Fibroblast of mammary gland (primary cell): ENCODE data around the gene KDM2B.
"Not testable (repeated sequence)": the region's sequence is repeated elsewhere in the genome, so short reads cannot be mapped to it uniquely, and the experiment has no call there.

Experiments used
- DNase-seq: peaks from one replicate; pipeline ENCODE4 v3.0.0-alpha.2; 2010; ENCODE audit warnings: low read depth
- H3K4me3 ChIP-seq: 2 replicates; pipeline ENCODE4 v1.5.1; 2011; ENCODE audit warnings: low read depth, mild to moderate bottlenecking, low read length, moderate library complexity; ENCODE audit not compliant: control insufficient read depth
- TF ChIP-seq, protein P1 (sequence below): conservative IDR thresholded peaks from 2 replicates; pipeline ENCODE4 v1.5.1; 2011; ENCODE audit warnings: low read depth, low read length, inconsistent platforms; ENCODE audit not compliant: control insufficient read depth, insufficient read depth

The KDM2B gene

DNA sequence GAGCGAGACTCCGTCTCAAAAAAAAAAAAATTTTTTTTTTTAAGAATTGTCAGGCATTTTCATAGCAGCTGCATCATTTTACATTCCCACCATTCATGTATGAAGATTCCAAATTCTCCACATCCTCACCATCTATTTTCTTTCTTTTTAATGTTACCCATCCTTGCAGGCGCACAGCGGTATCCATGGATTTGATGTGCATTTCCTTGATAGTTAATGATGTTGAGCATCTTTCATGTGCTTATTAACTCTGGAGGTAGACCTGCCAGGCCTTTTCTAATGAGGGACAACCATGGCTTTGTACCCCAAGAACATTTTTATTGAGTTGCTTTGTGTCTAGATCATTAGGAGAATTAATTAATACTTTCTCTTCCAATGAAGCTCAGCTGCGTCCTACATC lies 182.5 kb downstream of the KDM2B start:
- H3K4me3 ChIP-seq = no peak overlapping the region

DNA sequence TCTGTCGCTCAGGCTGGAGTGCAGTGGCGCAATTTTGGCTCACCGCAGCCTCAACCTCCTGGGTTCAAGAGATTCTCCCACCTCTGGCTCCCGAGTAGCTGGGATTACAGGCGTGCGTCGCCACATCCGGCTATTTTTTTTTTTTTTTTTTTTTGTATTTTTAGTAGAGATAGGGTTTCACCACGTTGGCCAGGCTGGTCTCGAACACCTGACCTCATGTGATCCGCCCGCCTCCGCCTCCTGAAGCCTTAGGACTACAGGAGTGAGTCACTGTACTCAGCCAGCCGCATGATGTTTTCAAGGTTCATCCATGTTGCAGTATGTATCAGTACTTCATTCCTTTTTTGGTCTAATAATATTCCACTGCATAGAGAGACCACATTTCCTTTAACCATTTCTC lies 183.3 kb downstream of the KDM2B start:
- no peak overlapping the region for H3K4me3 ChIP-seq
- no peak for DNase-seq
- TF ChIP-seq, protein P1, sequence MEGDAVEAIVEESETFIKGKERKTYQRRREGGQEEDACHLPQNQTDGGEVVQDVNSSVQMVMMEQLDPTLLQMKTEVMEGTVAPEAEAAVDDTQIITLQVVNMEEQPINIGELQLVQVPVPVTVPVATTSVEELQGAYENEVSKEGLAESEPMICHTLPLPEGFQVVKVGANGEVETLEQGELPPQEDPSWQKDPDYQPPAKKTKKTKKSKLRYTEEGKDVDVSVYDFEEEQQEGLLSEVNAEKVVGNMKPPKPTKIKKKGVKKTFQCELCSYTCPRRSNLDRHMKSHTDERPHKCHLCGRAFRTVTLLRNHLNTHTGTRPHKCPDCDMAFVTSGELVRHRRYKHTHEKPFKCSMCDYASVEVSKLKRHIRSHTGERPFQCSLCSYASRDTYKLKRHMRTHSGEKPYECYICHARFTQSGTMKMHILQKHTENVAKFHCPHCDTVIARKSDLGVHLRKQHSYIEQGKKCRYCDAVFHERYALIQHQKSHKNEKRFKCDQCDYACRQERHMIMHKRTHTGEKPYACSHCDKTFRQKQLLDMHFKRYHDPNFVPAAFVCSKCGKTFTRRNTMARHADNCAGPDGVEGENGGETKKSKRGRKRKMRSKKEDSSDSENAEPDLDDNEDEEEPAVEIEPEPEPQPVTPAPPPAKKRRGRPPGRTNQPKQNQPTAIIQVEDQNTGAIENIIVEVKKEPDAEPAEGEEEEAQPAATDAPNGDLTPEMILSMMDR = no peak

More for the DNA sequence above, 182.5 kb downstream of the KDM2B start:
- DNase-seq = no peak
- TF ChIP-seq, protein P1 = no peak

DNA sequence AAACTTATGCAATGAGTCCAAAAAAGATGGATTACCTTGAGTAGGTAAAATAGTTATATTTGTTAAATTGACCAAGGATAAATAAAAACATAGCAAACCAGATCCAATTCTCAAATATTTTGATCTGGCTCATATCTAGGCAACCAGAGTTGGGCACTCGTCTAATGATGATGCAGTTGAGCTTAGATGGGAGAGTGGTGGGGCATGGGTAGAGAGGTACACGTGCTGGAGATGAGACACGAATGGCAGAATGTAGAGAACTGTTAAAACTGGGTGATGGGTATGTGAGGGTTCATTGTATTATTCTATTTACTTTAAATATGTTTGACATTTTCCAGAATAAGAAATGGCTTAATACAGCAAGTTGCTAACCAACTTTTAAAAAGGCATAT lies 188.5 kb downstream of the KDM2B start:
- TF ChIP-seq, protein P1 = no peak
- no peak overlapping the region for H3K4me3 ChIP-seq
- DNase-seq = no peak

DNA sequence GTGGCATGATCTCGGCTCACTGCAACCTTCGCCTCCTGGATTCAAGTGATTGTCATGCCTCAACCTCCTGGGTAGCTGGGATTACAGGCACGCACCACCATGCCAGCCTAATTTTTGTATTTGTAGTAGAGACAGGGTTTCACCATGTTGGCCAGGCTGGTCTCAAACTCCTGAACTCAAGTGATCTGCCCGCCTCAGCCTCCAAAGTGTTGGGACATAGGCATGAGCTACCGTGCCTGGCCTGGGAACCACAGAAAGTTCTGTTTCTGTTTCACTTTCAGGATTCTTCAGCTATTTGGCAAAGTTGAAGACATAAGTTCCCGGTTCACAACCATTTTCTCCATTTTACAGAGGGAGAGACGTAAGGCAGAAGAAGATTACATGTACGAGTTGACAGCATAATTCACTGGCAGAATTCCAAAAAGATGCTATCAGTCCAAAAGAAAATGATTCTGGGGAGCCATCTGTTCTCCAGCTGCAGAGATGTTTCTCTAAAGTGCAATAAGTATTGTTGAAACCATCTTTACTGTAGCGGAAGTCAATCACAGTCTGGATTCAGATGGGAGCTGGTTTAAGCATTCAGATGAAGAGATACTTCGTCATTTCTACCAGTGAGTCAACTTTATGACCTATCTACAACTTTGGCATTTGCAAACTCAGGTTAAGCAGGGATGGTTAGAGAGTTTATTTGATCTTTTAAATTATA lies 189.1 kb downstream of the KDM2B start:
- H3K4me3 ChIP-seq = no peak overlapping the region
- TF ChIP-seq, protein P1 = no peak
- DNase-seq = peak; percentile 54

DNA sequence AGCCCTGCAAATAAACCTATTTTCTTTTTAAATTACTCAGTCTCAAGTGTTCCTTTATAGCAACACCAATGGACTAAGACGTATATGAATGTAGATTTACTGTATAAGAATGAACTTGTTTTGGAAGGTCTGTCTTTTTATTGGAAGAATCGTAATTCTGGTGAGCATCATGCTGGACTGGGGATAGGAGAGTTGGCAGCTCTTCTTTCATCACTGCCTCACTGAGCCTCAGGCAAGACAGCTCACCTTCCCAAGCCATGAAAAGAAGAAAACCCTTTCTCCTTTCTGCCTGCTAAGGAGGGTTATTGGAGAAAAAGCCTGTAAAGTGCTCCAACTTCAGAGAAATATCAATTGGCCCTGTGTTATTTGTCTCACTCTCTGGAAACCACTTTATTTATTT lies 190.0 kb downstream of the KDM2B start:
- TF ChIP-seq, protein P1 = no peak
- DNase-seq = no peak
- H3K4me3 ChIP-seq = no peak overlapping the region

DNA sequence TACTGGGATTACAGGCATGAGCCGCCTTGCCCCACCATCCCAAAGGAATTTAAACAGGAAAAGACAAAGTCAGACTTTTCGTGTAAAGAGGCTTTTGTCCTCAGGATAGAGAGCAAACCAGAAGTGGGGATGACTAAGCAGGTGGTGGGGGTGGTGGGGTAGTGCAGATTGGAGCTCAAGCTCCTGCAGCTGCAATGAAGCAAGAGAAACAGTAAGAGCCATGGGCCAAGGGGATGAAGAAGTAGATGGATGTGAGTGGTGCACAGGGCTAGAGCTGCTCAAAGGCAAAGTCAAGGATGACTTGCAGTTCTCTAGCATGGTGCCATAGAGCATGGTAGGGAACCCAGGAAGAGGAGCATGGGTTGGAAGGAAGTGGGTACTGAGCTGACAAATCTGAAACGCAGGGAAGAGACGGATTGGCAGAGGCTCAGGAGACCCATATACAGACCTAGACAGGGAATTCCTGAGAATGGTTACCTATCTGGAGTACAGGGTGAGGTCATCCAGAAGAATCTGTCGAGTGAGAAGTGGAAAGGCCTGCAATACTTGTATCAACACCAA lies 192.3 kb downstream of the KDM2B start:
- TF ChIP-seq, protein P1 = no peak
- peak; percentile 58 for DNase-seq
- H3K4me3 ChIP-seq = no peak overlapping the region

DNA sequence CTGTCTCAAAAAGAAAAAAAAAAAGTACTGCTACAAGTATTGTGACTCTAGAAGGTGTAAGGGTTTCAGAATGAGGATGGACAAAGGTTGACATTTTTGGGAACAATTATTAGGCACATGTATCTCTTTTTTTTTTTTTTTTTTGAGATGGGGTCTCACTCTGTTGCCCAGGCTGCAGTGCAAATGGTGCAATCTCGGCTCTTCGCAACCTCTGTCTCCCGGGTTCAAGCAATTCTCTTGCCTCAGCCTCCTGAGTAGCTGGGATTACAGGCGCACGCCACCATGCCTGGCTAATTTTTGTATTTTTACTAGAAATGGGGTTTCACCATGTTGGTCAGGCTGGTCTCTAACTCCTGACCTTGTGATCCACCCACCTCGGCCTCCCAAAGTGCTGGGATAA lies 195.9 kb downstream of the KDM2B start:
- not testable (repeated sequence) for H3K4me3 ChIP-seq, DNase-seq
